GM21619 (cell line): ENCODE data around the gene MBNL2.

Experiments used
- ATAC-seq: cut with Tn5 transposase; IDR thresholded peaks from one replicate; pipeline ENCODE4 v1.9.1; 2021; ENCODE audit not compliant: unreplicated experiment

MBNL2 gene

GRCh38 chr13:97233499-97233898 is 11.4 kb downstream of the MBNL2 start:
- ATAC-seq = no peak

- ATAC-seq = no peak
These were observed 12.1 kb downstream of the MBNL2 start for GRCh38 chr13:97234236-97234635.

- ATAC-seq = no peak
These were observed 12.6 kb downstream of the MBNL2 start for GRCh38 chr13:97234742-97235141.

- ATAC-seq = no peak
These were observed 13.6 kb downstream of the MBNL2 start for GRCh38 chr13:97235549-97236231.

GRCh38 chr13:97237388-97237787 is 15.3 kb downstream of the MBNL2 start:
- ATAC-seq = no peak

GRCh38 chr13:97238432-97238831 is 16.3 kb downstream of the MBNL2 start:
- no peak for ATAC-seq

GRCh38 chr13:97238883-97239282 is 16.8 kb downstream of the MBNL2 start:
- ATAC-seq = no peak

GRCh38 chr13:97239306-97239705 is 17.2 kb downstream of the MBNL2 start:
- ATAC-seq = no peak

GRCh38 chr13:97239943-97240787 is 18.0 kb downstream of the MBNL2 start:
- ATAC-seq = no peak

- ATAC-seq = no peak
These were observed 18.9 kb downstream of the MBNL2 start for GRCh38 chr13:97240788-97241734.

- no peak for ATAC-seq
These were observed 19.6 kb downstream of the MBNL2 start for GRCh38 chr13:97241761-97242160.

GRCh38 chr13:97242755-97243497 is 20.8 kb downstream of the MBNL2 start:
- no peak for ATAC-seq

GRCh38 chr13:97243915-97244781 is 22.0 kb downstream of the MBNL2 start:
- ATAC-seq = no peak

GRCh38 chr13:97245011-97245410 is 22.9 kb downstream of the MBNL2 start:
- no peak for ATAC-seq

- ATAC-seq = no peak
These were observed 24.5 kb downstream of the MBNL2 start for GRCh38 chr13:97246596-97247158.

GRCh38 chr13:97248243-97248642 is 26.1 kb downstream of the MBNL2 start:
- no peak for ATAC-seq

- ATAC-seq = no peak
These were observed 27.1 kb downstream of the MBNL2 start for GRCh38 chr13:97249093-97249795.

GRCh38 chr13:97249796-97250495 is 27.8 kb downstream of the MBNL2 start:
- ATAC-seq = no peak
